ENCODE data around the gene COL23A1. TPM values are rescaled to one million over a fixed set of nuclear protein-coding genes. Genes with fewer than 3 reads are reported as not detected.
"Not testable (repeated sequence)": the region's sequence is repeated elsewhere in the genome, so short reads cannot be mapped to it uniquely, and the experiment has no call there.

Gene COL23A1
- total RNA-seq, 1 donor from 2014 or later, result not detected

DNA sequence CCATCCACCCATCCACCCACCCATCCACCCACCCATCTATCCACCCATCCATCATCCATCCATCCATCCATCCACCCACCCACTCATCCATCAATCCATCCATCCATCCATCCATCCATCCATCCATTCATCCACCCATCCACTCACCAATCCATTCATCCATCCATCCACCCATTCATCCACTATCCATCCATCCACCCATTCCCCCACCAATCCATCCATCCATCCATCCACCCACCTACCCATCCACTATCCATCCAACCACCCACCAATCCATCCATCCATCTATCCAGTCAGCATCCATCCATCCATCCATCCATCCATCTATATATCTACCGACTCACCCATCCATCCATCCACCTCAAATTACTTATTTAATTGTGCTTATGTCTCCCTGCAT, 320.7 kb downstream of the COL23A1 start:
- intact Hi-C loops (cut with micrococcal nuclease), result no loop called here
- H3K27me3 Mint-ChIP-seq (ENCODE audit: low read depth), result no peaks in the 10 kb centered on the region
- H3K9me3 Mint-ChIP-seq, result no peaks in the 10 kb centered on the region
- H3K27ac Mint-ChIP-seq, result no peak overlapping the region
- no peaks in the 10 kb centered on the region for H3K4me1 Mint-ChIP-seq (ENCODE audit: low read depth)
- H3K4me3 Mint-ChIP-seq (ENCODE audit: low read depth), result no peak overlapping the region
- no peaks in the 10 kb centered on the region for H3K36me3 Mint-ChIP-seq (ENCODE audit: low read depth)
- DNase-seq (ENCODE audit: low spot score), result no peak

DNA sequence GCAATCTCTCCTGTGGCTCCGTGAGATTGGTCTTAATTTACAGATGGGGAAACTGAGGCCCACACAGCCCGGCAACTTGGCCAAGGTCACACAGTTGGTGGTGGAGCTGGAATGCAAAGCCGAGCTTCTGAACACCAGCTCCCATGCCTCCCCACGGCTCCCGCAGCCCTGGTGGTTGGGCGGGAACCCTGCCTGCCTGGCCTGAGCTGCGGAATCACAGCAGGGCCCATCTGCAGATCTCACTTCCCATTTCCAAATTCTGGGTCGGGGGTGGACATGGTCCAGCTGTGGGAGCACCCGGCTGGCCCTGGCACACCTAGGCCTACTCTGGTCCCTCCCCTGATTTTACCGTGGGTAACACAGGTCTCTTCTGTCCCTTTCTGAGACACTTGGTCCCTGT, 322.3 kb downstream of the COL23A1 start:
- intact Hi-C loops (cut with micrococcal nuclease), result no loop called here
- Mint-ChIP-seq H3K4me3 (ENCODE audit: low read depth) (no peak overlapping the region), H3K36me3 (ENCODE audit: low read depth) (no peaks in the 10 kb centered on the region), H3K4me1 (ENCODE audit: low read depth) (no peaks in the 10 kb centered on the region), H3K27ac (no peak overlapping the region), H3K9me3 (no peaks in the 10 kb centered on the region), H3K27me3 (ENCODE audit: low read depth) (no peaks in the 10 kb centered on the region)
- DNase-seq (ENCODE audit: low spot score), result no peak

DNA sequence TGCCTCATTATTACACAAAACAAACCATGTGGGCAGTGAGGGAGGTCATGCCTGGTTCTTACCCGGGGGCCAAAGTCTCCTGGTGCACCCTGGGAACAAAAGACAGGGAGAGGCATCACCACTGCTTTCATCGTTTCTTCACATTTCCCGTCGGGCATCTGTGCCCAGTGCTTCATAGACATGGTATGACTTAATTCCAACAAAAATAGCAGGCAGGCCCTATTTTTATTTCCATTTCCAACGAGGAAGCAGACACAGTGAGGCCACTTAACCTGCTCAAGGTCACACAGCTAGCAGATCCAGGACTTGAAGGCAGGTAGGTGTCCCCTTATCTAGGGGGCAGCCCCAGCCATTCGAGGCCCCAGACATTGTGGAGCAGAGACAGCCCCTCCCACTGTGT, 322.9 kb downstream of the COL23A1 start:
- no peaks in the 10 kb centered on the region for H3K36me3 Mint-ChIP-seq (ENCODE audit: low read depth)

DNA sequence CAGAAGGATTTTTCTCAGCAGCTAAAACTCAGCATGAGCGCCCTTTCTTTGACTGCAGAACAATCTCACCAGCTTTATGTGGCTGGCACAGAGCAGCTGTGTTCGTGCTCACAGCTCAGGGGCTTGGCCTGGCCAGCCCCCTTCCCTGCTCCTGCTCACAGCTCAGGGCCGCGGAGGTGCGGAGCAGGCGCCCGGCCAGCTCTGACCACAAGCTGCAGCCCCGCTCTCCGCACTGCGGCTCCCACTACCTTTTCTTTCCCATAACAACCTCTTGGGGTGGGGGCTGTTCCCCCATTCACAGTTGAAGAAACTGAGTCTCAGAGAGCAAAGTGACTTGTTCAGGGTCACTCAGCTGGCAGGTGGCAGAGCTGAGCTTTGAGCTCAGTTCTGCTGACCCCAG, 323.6 kb downstream of the COL23A1 start:
- intact Hi-C loops (cut with micrococcal nuclease), result no loop called here
- Mint-ChIP-seq H3K4me3 (ENCODE audit: low read depth) (no peak overlapping the region), H3K27ac (no peak overlapping the region), H3K36me3 (ENCODE audit: low read depth) (no peaks in the 10 kb centered on the region), H3K27me3 (ENCODE audit: low read depth) (no peaks in the 10 kb centered on the region), H3K4me1 (ENCODE audit: low read depth) (no peaks in the 10 kb centered on the region), H3K9me3 (no peaks in the 10 kb centered on the region)
- DNase-seq (ENCODE audit: low spot score), result no peak

More for the DNA sequence above, 322.9 kb downstream of the COL23A1 start:
- intact Hi-C loops (cut with micrococcal nuclease), result no loop called here
- no peaks in the 10 kb centered on the region for H3K27me3 Mint-ChIP-seq (ENCODE audit: low read depth)
- DNase-seq (ENCODE audit: low spot score), result no peak
- no peaks in the 10 kb centered on the region for H3K4me1 Mint-ChIP-seq (ENCODE audit: low read depth)
- no peak overlapping the region for H3K4me3 Mint-ChIP-seq (ENCODE audit: low read depth)
- H3K27ac Mint-ChIP-seq, result no peak overlapping the region
- H3K9me3 Mint-ChIP-seq, result no peaks in the 10 kb centered on the region

DNA sequence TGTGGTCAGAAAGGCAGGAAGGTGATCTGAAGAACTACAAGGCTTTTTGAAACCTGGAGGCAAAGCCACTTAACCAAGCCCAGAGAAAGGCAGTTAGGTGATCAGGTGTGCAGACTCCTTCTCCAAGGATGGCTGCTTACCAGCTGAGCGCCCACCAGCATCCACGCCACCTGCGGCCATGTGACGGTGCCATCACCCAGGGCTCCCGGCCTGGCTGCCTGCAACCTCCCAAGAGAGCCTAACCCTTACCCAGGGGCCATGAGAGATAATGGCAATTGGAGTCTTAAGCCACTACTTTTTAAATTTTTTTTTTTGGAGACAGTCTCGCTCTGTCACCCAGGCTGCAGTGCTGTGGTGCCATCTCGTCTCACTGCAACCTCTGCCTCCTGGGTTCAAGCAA, 324.4 kb downstream of the COL23A1 start:
- no peaks in the 10 kb centered on the region for H3K4me1 Mint-ChIP-seq (ENCODE audit: low read depth)
- no peak for DNase-seq (ENCODE audit: low spot score)
- intact Hi-C loops (cut with micrococcal nuclease), result no loop called here
- no peak overlapping the region for H3K4me3 Mint-ChIP-seq (ENCODE audit: low read depth)
- no peaks in the 10 kb centered on the region for H3K27me3 Mint-ChIP-seq (ENCODE audit: low read depth)
- H3K27ac Mint-ChIP-seq, result no peak overlapping the region
- H3K9me3 Mint-ChIP-seq, result no peaks in the 10 kb centered on the region
- no peaks in the 10 kb centered on the region for H3K36me3 Mint-ChIP-seq (ENCODE audit: low read depth)

DNA sequence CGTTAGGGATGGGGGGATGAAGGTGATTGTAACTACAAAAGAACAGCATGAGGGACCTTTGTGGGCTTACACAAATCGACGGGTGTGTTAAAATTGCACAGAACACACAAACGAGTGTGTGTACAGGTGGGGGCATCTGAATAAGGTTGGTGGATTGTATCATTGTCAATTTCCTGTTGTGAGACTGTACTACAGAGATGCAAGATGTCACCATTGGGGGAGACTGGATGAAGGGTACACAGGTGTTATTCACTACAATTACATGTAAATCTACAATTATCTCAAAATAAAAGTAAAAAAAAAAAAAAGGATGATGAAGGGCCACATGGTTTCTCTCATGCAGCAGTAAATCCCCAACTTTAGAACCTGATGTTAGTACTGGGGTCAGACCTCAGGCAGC, 326.1 kb downstream of the COL23A1 start:
- no peak for DNase-seq (ENCODE audit: low spot score)
- Mint-ChIP-seq H3K9me3 (no peaks in the 10 kb centered on the region), H3K4me3 (ENCODE audit: low read depth) (no peak overlapping the region), H3K27ac (no peak overlapping the region), H3K27me3 (ENCODE audit: low read depth) (no peaks in the 10 kb centered on the region), H3K36me3 (ENCODE audit: low read depth) (no peaks in the 10 kb centered on the region), H3K4me1 (ENCODE audit: low read depth) (no peaks in the 10 kb centered on the region)
- intact Hi-C loops (cut with micrococcal nuclease), result no loop called here

DNA sequence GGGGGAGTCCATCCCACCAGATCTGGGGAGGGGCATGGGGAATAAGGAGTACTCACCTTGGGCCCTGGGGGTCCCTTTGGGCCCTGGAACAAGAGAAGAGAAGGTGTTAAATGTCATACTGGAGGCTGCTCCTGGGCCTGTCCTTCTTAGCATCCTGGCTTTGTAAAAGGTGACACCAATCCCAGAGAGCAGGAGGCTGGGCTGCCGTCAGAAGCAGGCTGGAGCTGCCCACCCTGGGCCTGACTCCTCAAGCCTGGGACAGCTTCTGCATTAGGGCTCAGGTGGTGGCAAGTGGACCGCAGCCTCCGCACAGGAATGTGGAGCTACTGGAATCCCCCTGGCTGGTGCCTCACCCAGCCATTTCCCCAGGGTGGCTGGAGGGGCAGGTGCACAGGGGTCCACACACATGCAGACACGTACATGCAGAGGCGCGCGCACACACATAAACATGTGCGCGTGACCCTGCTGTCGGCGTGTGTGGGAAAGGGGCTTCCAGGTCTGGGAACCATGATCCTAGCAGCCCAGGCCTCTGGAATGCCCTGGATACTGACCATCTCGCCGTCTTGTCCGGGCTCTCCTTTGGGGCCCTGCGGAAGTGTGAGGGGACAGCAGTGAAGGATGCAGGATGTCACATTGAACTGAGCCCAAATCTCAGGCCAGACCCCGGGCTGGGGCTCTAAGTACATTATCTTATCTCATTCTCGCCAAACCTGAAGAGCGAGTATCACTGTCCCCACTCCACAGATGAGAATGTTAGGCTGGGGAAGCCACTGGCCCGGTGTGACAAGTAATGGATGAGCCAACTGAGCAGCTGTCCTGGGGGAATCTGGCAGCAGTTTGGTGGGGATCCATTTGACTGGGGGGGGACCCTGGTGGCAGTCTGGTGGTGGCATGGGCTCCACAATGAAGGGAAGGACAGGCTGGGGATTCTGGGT, 328.3 kb downstream of the COL23A1 start:
- DNase-seq (ENCODE audit: low spot score), result no peak
- H3K27ac Mint-ChIP-seq, result no peak overlapping the region
- H3K9me3 Mint-ChIP-seq, result no peaks in the 10 kb centered on the region
- intact Hi-C loops (cut with micrococcal nuclease), result no loop called here
- H3K4me1 Mint-ChIP-seq (ENCODE audit: low read depth), result no peaks in the 10 kb centered on the region
- no peaks in the 10 kb centered on the region for H3K27me3 Mint-ChIP-seq (ENCODE audit: low read depth)
- H3K4me3 Mint-ChIP-seq (ENCODE audit: low read depth), result no peak overlapping the region
- no peaks in the 10 kb centered on the region for H3K36me3 Mint-ChIP-seq (ENCODE audit: low read depth)

DNA sequence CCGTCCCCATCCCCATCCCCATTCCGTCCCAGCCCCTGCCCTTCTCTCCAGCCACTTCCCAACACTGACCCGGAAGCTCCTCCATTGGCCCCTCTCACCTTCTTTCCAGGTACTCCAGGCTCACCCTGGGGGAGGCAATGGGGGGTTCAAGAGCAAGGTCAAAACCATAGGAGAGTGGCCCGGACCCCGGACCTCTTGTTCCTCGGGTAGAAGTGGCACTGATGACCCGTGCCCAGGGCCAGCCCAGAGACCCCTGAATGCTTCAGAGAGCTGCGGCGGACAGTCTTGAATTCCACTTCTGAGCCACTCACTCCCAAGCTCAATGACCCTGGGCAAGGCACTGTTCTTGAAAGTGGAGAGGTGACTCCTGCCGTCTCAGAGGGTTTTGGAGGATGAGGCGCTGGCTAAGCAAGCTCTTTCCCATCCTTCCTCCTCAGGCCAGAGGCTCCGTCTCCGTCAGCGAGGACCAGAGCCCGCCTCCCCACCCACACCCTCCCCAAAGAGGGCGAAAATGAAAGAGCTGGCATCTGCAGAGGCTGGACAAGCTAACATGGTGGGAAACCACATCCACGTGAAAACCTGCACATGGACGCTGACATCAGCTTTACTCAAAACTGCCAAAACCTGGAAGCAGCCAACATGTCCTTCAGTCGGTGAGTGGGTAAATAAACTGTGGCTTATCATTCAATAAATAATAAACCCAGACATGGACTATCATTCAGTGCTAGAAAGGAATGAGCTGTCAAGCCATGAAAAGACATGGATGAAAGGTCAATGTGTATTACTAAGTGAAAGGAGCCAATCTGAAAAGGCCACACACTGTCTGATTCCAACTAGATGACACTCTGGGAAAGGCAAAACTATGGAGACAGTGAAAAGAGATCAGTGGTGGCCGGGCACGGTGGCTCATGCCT, 330.3 kb downstream of the COL23A1 start:
- Mint-ChIP-seq H3K4me1 (ENCODE audit: low read depth) (no peaks in the 10 kb centered on the region), H3K27ac (no peak overlapping the region), H3K9me3 (no peaks in the 10 kb centered on the region), H3K4me3 (ENCODE audit: low read depth) (no peak overlapping the region), H3K27me3 (ENCODE audit: low read depth) (no peaks in the 10 kb centered on the region), H3K36me3 (ENCODE audit: low read depth) (no peaks in the 10 kb centered on the region)
- no peak for DNase-seq (ENCODE audit: low spot score)
- intact Hi-C loops (cut with micrococcal nuclease), result no loop called here

DNA sequence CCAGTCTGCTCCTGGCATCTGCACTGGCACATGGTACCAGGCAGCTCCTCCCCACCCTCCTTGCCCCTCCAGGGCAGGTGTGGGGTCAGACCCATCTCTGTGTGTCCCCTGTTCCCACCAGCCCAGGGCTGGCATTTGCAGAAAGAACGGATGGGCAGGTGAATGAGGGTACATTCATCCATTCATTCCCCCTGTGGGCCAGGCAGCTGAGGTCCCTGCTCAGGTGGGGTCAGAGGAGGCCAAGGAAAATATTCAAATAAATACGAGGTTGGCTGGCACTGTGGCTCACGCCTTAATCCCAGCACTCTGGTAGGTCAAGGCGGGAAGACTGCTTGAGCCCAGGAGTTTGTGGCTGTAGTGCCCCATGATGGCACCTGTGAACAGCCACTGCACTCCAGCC, 332.5 kb downstream of the COL23A1 start:
- no peak overlapping the region for H3K27ac Mint-ChIP-seq
- no peak for DNase-seq (ENCODE audit: low spot score)
- no peaks in the 10 kb centered on the region for H3K36me3 Mint-ChIP-seq (ENCODE audit: low read depth)
- H3K4me3 Mint-ChIP-seq (ENCODE audit: low read depth), result no peak overlapping the region
- intact Hi-C loops (cut with micrococcal nuclease), result no loop called here
- no peaks in the 10 kb centered on the region for H3K27me3 Mint-ChIP-seq (ENCODE audit: low read depth)
- H3K9me3 Mint-ChIP-seq, result no peaks in the 10 kb centered on the region
- H3K4me1 Mint-ChIP-seq (ENCODE audit: low read depth), result no peaks in the 10 kb centered on the region

DNA sequence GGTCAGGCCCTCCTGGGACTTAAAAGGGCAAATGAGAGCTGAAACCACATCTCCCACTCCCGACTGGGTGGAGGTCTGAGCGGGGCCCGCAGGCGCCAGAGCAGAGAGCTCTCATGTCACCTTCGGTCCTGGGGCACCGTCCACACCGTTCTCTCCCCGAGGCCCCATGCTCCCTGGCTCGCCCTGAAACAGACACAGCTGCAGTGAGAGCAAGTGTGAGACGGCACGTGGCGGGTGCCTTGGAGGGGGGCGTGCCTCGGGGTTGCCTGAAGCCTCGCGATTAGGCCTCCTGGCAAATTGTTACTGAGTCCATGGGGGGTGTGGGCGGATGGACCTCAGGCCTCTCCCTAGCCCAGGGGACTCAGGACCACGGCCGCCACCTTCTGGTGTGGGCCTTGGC, 333.4 kb downstream of the COL23A1 start:
- Mint-ChIP-seq H3K27me3 (ENCODE audit: low read depth) (no peaks in the 10 kb centered on the region), H3K4me3 (ENCODE audit: low read depth) (no peak overlapping the region), H3K27ac (no peak overlapping the region), H3K36me3 (ENCODE audit: low read depth) (no peaks in the 10 kb centered on the region), H3K9me3 (no peaks in the 10 kb centered on the region), H3K4me1 (ENCODE audit: low read depth) (no peaks in the 10 kb centered on the region)
- no peak for DNase-seq (ENCODE audit: low spot score)
- intact Hi-C loops (cut with micrococcal nuclease), result no loop called here

DNA sequence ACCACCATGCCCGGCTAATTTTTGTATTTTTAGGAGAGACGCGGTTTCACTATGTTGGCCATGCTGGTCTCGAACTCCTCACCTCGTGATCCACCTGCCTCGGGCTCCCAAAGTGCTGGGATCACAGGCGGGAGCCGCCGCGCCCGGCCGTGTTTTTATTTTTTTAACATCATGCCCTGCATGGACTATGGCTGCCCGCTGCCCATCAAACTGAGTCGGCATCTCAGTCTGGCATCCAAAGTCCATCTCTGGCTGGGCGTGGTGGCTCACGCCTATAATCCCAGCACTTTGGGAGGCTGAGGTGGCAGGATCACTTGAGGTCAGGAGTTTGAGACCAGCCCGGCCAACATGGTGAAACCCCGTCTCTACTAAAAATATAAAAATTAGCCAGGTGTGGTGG, 336.6 kb downstream of the COL23A1 start:
- H3K9me3 Mint-ChIP-seq; H3K4me1 Mint-ChIP-seq (ENCODE audit: low read depth); H3K4me3 Mint-ChIP-seq (ENCODE audit: low read depth); DNase-seq (ENCODE audit: low spot score); H3K36me3 Mint-ChIP-seq (ENCODE audit: low read depth); H3K27me3 Mint-ChIP-seq (ENCODE audit: low read depth); intact Hi-C loops (cut with micrococcal nuclease); H3K27ac Mint-ChIP-seq: not testable (repeated sequence)

DNA sequence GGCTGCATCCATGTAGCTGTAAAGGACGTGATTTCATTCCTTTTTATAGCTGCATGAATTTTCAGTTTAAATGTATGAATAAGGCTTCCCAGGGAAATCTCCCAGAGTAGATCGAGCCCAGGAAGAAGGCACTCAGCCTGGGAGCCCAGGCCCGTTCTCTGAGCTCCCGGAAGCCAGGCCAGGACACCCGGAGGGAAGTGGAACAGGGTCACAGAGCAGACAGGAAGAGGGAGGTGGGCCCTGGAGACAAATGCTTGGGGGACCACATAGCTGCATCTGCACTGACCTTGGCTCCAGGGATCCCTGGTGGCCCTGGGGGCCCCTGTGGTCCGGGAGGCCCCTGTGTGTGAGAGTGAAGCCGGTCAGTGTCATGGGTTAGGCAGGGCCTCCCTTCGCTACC, 337.9 kb downstream of the COL23A1 start:
- H3K27me3 Mint-ChIP-seq (ENCODE audit: low read depth), result no peaks in the 10 kb centered on the region
- DNase-seq (ENCODE audit: low spot score), result no peak
- no peak overlapping the region for H3K27ac Mint-ChIP-seq
- H3K4me1 Mint-ChIP-seq (ENCODE audit: low read depth), result peaks cover 5% of the 10 kb centered on the region
- no peaks in the 10 kb centered on the region for H3K9me3 Mint-ChIP-seq
- H3K4me3 Mint-ChIP-seq (ENCODE audit: low read depth), result no peak overlapping the region
- intact Hi-C loops (cut with micrococcal nuclease), result no loop called here
- no peaks in the 10 kb centered on the region for H3K36me3 Mint-ChIP-seq (ENCODE audit: low read depth)

DNA sequence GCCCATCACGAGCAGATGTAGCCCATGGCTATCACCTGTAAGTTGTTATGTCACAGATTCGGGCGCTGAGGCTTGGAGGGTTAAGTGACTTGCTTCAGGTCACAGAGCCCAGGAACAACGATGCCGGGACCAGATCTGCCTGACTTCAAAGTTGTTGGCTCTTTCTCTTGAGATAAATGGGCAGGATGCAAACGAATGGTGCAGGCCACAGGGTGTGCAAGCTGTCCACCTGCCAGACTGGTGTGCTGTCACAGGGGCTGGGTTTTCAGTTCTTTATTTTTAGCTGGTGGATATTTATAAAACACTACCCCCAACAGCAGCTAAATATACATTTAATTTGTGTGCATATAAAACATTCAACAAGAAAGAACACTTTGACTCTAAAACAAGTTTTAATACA, 339.9 kb downstream of the COL23A1 start:
- no peak for DNase-seq (ENCODE audit: low spot score)
- no peak overlapping the region for H3K27ac Mint-ChIP-seq
- intact Hi-C loops (cut with micrococcal nuclease), result no loop called here

More for the DNA sequence above, 339.9 kb downstream of the COL23A1 start:
- Mint-ChIP-seq H3K27me3 (ENCODE audit: low read depth) (no peaks in the 10 kb centered on the region), H3K9me3 (no peaks in the 10 kb centered on the region), H3K36me3 (ENCODE audit: low read depth) (no peaks in the 10 kb centered on the region), H3K4me1 (ENCODE audit: low read depth) (peaks cover 5% of the 10 kb centered on the region), H3K4me3 (ENCODE audit: low read depth) (no peak overlapping the region)
